Esophagus muscularis mucosa (tissue), 3 donors: ENCODE data around the gene STRC.

Experiments used
- CTCF ChIP-seq, 3 experiments: fragments of 200-600 bp in 2 of 3; fragments of 450-650 bp in 1 of 3; sonication (generic) in 2 of 3; IDR thresholded peaks; one replicate each; pipeline ENCODE4 v1.5.1; 2017 to 2019; ENCODE audit warnings: antibody characterized with exemption in 3 of 3, mild to moderate bottlenecking in 2 of 3, moderate library complexity in 1 of 3
- POLR2A ChIP-seq: fragments of 450-650 bp; IDR thresholded peaks from one replicate; pipeline ENCODE4 v1.6.1; 2017; ENCODE audit warnings: antibody characterized with exemption, moderate library complexity, mild to moderate bottlenecking, low read depth

- no peak for TF ChIP-seq POLR2A
- TF ChIP-seq CTCF (IDR thresholded peaks at IDR 0.05) = no peak
Measured at GRCh38 chr15:43550527-43551363, 67.9 kb downstream of the STRC start.
